GM10266 (cell line): Measurements from ENCODE around the gene PCSK5.

Source experiments
- DNase-seq: peaks from one replicate; pipeline ENCODE4 v3.0.0; 2012; ENCODE audit errors: extremely low spot score
- CTCF ChIP-seq: IDR thresholded peaks from 2 replicates; pipeline ENCODE4 v1.5.1; 2012; ENCODE audit warnings: mild to moderate bottlenecking, low read depth; ENCODE audit not compliant: control insufficient read depth, insufficient read depth; ENCODE audit errors: missing control alignments

Gene PCSK5

GRCh38 chr9:76200745-76201144 is 310.3 kb downstream of the PCSK5 start:
- DNase-seq = no peak
- TF ChIP-seq CTCF = no peak

GRCh38 chr9:76203373-76203772 is 312.9 kb downstream of the PCSK5 start:
- no peak for TF ChIP-seq CTCF
- no peak for DNase-seq

- DNase-seq = no peak
- TF ChIP-seq CTCF = no peak
These were observed 316.3 kb downstream of the PCSK5 start for GRCh38 chr9:76206821-76207220.

- no peak for TF ChIP-seq CTCF
- DNase-seq = no peak
These were observed 323.3 kb downstream of the PCSK5 start for GRCh38 chr9:76213751-76214150.

- no peak for TF ChIP-seq CTCF
- DNase-seq = no peak
These were observed 324.6 kb downstream of the PCSK5 start for GRCh38 chr9:76215066-76215465.

GRCh38 chr9:76216161-76216649 is 325.7 kb downstream of the PCSK5 start:
- DNase-seq = no peak
- no peak for TF ChIP-seq CTCF

GRCh38 chr9:76218117-76218885 is 327.8 kb downstream of the PCSK5 start:
- TF ChIP-seq CTCF = no peak
- no peak for DNase-seq
